ENCODE data around the gene TGFBRAP1. TPM values are rescaled to one million over a fixed set of nuclear protein-coding genes. Genes with fewer than 3 reads are reported as not detected.

TGFBRAP1 gene
- total and polyA plus RNA-seq, 9 of the 15 experiments (the other 6 are each of a cell fraction or from before 2014, with no cell fraction given): 3.7 to 18.0 (median 11.0) TPM

- TF ChIP-seq ARID3B (CRISPR knock-in tag; IDR thresholded peaks at IDR 0.05; ENCODE audit: borderline replicate concordance): no peak
- no peak for TF ChIP-seq HLTF (IDR thresholded peaks at IDR 0.05)
- TF ChIP-seq TRIM25 (IDR thresholded peaks at IDR 0.05; ENCODE audit: borderline replicate concordance): no peak
- no peak for TF ChIP-seq POLR2A (conservative IDR thresholded peaks at IDR 0.05)
- no peak for TF ChIP-seq PKNOX1 (IDR thresholded peaks at IDR 0.05)
- peak; percentile 59 for TF ChIP-seq CBFA2T3 (IDR thresholded peaks at IDR 0.05)
- TF ChIP-seq ZNF668 (CRISPR knock-in tag; IDR thresholded peaks at IDR 0.05): no peak
- no peak for TF ChIP-seq EHMT2 (IDR thresholded peaks at IDR 0.05)
- TF ChIP-seq ARID4B (CRISPR knock-in tag; IDR thresholded peaks at IDR 0.05): no peak
- TF ChIP-seq RBBP5 (IDR thresholded peaks at IDR 0.05; ENCODE audit: borderline replicate concordance, insufficient read depth, low read length, poor library complexity, severe bottlenecking): no peak
- TF ChIP-seq MED1 (CRISPR knock-in tag; IDR thresholded peaks at IDR 0.05; ENCODE audit: borderline replicate concordance): no peak
- peak; percentile 26; the same call in 1 of the 2 replicates for TF ChIP-seq DPF2 (IDR thresholded peaks at IDR 0.05)
- no peak for TF ChIP-seq PTRF (tag; IDR thresholded peaks at IDR 0.05)
- no peak for TF ChIP-seq DIDO1 (tag; IDR thresholded peaks at IDR 0.05; ENCODE audit: low read depth)
- TF ChIP-seq ZEB2 (IDR thresholded peaks at IDR 0.05): no peak
- TF ChIP-seq FOXM1 (IDR thresholded peaks at IDR 0.05; ENCODE audit: low read depth): no peak
- no peak for TF ChIP-seq FOXM1 (CRISPR knock-in tag; IDR thresholded peaks at IDR 0.05; ENCODE audit: low read depth)
- TF ChIP-seq KDM4B (IDR thresholded peaks at IDR 0.05; ENCODE audit: borderline replicate concordance in 2 of 2, low read depth in 1 of 2): no peak
- TF ChIP-seq RBM17 (IDR thresholded peaks at IDR 0.05; ENCODE audit: borderline replicate concordance, low read depth, low read length): no peak
- no peak for TF ChIP-seq NR2F6 (CRISPR knock-in tag; IDR thresholded peaks at IDR 0.05)
- no peak for TF ChIP-seq HMG20B (CRISPR knock-in tag; IDR thresholded peaks at IDR 0.05)
- peak; percentile 23; the same call in 1 of the 2 replicates for TF ChIP-seq TCF3 (CRISPR knock-in tag; IDR thresholded peaks at IDR 0.05)
Observed at GRCh38 chr2:105334211-105334610, 4.7 kb upstream of the TGFBRAP1 start (continued).
